Activated CD8-positive, alpha-beta T cell treated with anti-CD3 and anti-CD28 coated beads, Interleukin-2, amount 10 ng/mL, durations not matched to agents 7 days and 5 days (primary cell): ENCODE data around the gene SETD3. TPM values are rescaled to one million over a fixed set of nuclear protein-coding genes. Genes with fewer than 3 reads are reported as not detected.
A peak's percentile ranks its signal among the peaks of the same experiment; 100 is the strongest.

Source experiments
- ATAC-seq: fragments of 150-1000 bp; cut with Tn5 transposase; one replicate; pipeline ENCODE4 v1.10.0; 2021; ENCODE audit warnings: moderate library complexity
- CTCF ChIA-PET: fragments of 350-600 bp; sonication (Branson Sonifier 250); formaldehyde crosslinking; loops from one replicate; lab custom pipeline; 2021; ENCODE audit warnings: antibody characterized with exemption; lab: Charles Lee
- POLR2A ChIA-PET: fragments of 350-600 bp; sonication (Branson Sonifier 250); formaldehyde crosslinking; loops from one replicate; lab custom pipeline; 2021; ENCODE audit warnings: antibody characterized with exemption; lab: Charles Lee
- DNase-seq: peaks from one replicate; pipeline ENCODE4 v3.0.0-alpha.2; 2020
- H3K27ac Mint-ChIP-seq: one replicate; pipeline ENCODE4 v1.8.0; 2021; ENCODE audit warnings: mild to moderate bottlenecking, mixed read lengths
- H3K27me3 Mint-ChIP-seq: one replicate; pipeline ENCODE4 v1.8.0; 2021; ENCODE audit warnings: low read depth, mixed read lengths
- H3K36me3 Mint-ChIP-seq: one replicate; pipeline ENCODE4 v1.8.0; 2021; ENCODE audit warnings: low read depth, mixed read lengths
- H3K4me1 Mint-ChIP-seq: one replicate; pipeline ENCODE4 v1.8.0; 2021; ENCODE audit warnings: low read depth, mixed read lengths
- H3K4me3 Mint-ChIP-seq: one replicate; pipeline ENCODE4 v1.8.0; 2021; ENCODE audit warnings: mild to moderate bottlenecking, mixed read lengths
- H3K9me3 Mint-ChIP-seq: one replicate; pipeline ENCODE4 v1.8.0; 2022; ENCODE audit warnings: mixed read lengths; ENCODE audit not compliant: insufficient read depth
- total RNA-seq, 2 experiments: library from RNA; stranded (reverse); gene quantifications; one replicate each; pipeline ENCODE4 v1.2.3, GENCODE V29; 2021

Gene SETD3
- total RNA-seq, 2 experiments from 2014 or later: 65.2 to 66.0 TPM

GRCh38 chr14:99507860-99508640, 27.4 kb upstream of the SETD3 start:
- Mint-ChIP-seq H3K36me3 (peaks cover 50% of the 10 kb centered on the region), H3K27me3 (no peaks in the 10 kb centered on the region), H3K9me3 (no peaks in the 10 kb centered on the region), H3K4me3 (no peak overlapping the region), H3K27ac (no peak overlapping the region), H3K4me1 (no peaks in the 10 kb centered on the region)
- ChIA-PET CTCF (no interaction called here), POLR2A (no interaction called here)
- no peak for ATAC-seq
- DNase-seq: no peak

GRCh38 chr14:99506276-99506675, 25.6 kb upstream of the SETD3 start:
- Mint-ChIP-seq H3K27ac (no peak overlapping the region), H3K4me1 (no peaks in the 10 kb centered on the region), H3K36me3 (peaks cover 62% of the 10 kb centered on the region), H3K4me3 (no peak overlapping the region), H3K27me3 (no peaks in the 10 kb centered on the region), H3K9me3 (no peaks in the 10 kb centered on the region)
- POLR2A ChIA-PET: no interaction called here
- DNase-seq (no peak), ATAC-seq (no peak)
- CTCF ChIA-PET: no interaction called here

GRCh38 chr14:99505089-99505488, 24.4 kb upstream of the SETD3 start:
- Mint-ChIP-seq H3K27ac (no peak overlapping the region), H3K4me3 (no peak overlapping the region), H3K36me3 (peaks cover 67% of the 10 kb centered on the region), H3K9me3 (no peaks in the 10 kb centered on the region), H3K27me3 (no peaks in the 10 kb centered on the region), H3K4me1 (no peaks in the 10 kb centered on the region)
- DNase-seq (no peak), ATAC-seq (no peak)
- ChIA-PET POLR2A (no interaction called here), CTCF (no interaction called here)

- CTCF ChIA-PET: no interaction called here
- POLR2A ChIA-PET: no interaction called here
- no peaks in the 10 kb centered on the region for H3K4me1 Mint-ChIP-seq
- DNase-seq: no peak
- ATAC-seq: no peak
- no peaks in the 10 kb centered on the region for H3K9me3 Mint-ChIP-seq
- H3K27me3 Mint-ChIP-seq: no peaks in the 10 kb centered on the region
- H3K4me3 Mint-ChIP-seq: no peak overlapping the region
- no peak overlapping the region for H3K27ac Mint-ChIP-seq
- peaks cover 70% of the 10 kb centered on the region for H3K36me3 Mint-ChIP-seq
These were observed 23.3 kb upstream of the SETD3 start for GRCh38 chr14:99503848-99504453.

GRCh38 chr14:99502989-99503421, 22.3 kb upstream of the SETD3 start:
- DNase-seq: no peak
- no peak for ATAC-seq
- POLR2A ChIA-PET: no interaction called here
- Mint-ChIP-seq H3K27me3 (no peaks in the 10 kb centered on the region), H3K36me3 (peaks cover 69% of the 10 kb centered on the region), H3K27ac (no peak overlapping the region), H3K4me3 (no peak overlapping the region), H3K4me1 (no peaks in the 10 kb centered on the region), H3K9me3 (no peaks in the 10 kb centered on the region)
- CTCF ChIA-PET: no interaction called here

- H3K36me3 Mint-ChIP-seq: peaks cover 65% of the 10 kb centered on the region
- H3K27ac Mint-ChIP-seq: no peak overlapping the region
- peaks cover 9% of the 10 kb centered on the region for H3K4me1 Mint-ChIP-seq
- DNase-seq (no peak), ATAC-seq (no peak)
- CTCF ChIA-PET: no interaction called here
- H3K9me3 Mint-ChIP-seq: no peaks in the 10 kb centered on the region
- POLR2A ChIA-PET: no interaction called here
- no peak overlapping the region for H3K4me3 Mint-ChIP-seq
- H3K27me3 Mint-ChIP-seq: no peaks in the 10 kb centered on the region
These were observed 17.2 kb upstream of the SETD3 start for GRCh38 chr14:99497894-99498293.

GRCh38 chr14:99497341-99497740, 16.7 kb upstream of the SETD3 start:
- ChIA-PET POLR2A (no interaction called here), CTCF (no interaction called here)
- Mint-ChIP-seq H3K4me3 (no peak overlapping the region), H3K36me3 (peaks cover 66% of the 10 kb centered on the region), H3K27me3 (no peaks in the 10 kb centered on the region), H3K9me3 (no peaks in the 10 kb centered on the region), H3K27ac (no peak overlapping the region), H3K4me1 (peaks cover 9% of the 10 kb centered on the region)
- DNase-seq (no peak), ATAC-seq (no peak)

- POLR2A ChIA-PET: no interaction called here
- CTCF ChIA-PET: no interaction called here
- H3K4me3 Mint-ChIP-seq: no peak overlapping the region
These were observed 3.4 kb upstream of the SETD3 start for GRCh38 chr14:99484106-99484505.

GRCh38 chr14:99481745-99482099, 1.1 kb upstream of the SETD3 start:
- Mint-ChIP-seq H3K4me1 (peaks cover 39% of the 10 kb centered on the region), H3K27me3 (no peaks in the 10 kb centered on the region), H3K9me3 (no peaks in the 10 kb centered on the region), H3K36me3 (peaks cover 5% of the 10 kb centered on the region), H3K4me3 (peak overlapping the region; percentile 96), H3K27ac (peak overlapping the region; percentile 98)
- CTCF ChIA-PET: interaction anchor here (0.9 to 1.6 kb wide), 2 partner anchors 13 to 202 kb away, joined by 3 to 6 read pairs; partner anchors contain the start of gene CYP46A1
- POLR2A ChIA-PET: interaction anchor here (0.9 to 1.6 kb wide), 3 partner anchors 9 to 124 kb away, joined by 5 to 13 read pairs (median 8); no protein-coding TSS in a partner anchor
- no peak for ATAC-seq
- DNase-seq: peak; percentile 39

More at GRCh38 chr14:99484106-99484505, 3.4 kb upstream of the SETD3 start:
- H3K27ac Mint-ChIP-seq: no peak overlapping the region
- H3K27me3 Mint-ChIP-seq: no peaks in the 10 kb centered on the region
- H3K36me3 Mint-ChIP-seq: no peaks in the 10 kb centered on the region
- DNase-seq: no peak
- H3K4me1 Mint-ChIP-seq: peaks cover 24% of the 10 kb centered on the region
- H3K9me3 Mint-ChIP-seq: no peaks in the 10 kb centered on the region
- no peak for ATAC-seq

GRCh38 chr14:99480917-99481744, 472 bp upstream of the SETD3 start, which contains the start of gene CCNK:
Gene CCNK (plus strand): TSS chr14:99481409. CDS start chr14:99492678, 11,269 bp downstream.
- ATAC-seq (peak; percentile 91), DNase-seq (peak; percentile 100)
- CTCF ChIA-PET: interaction anchor here (0.7 to 1.6 kb wide), 5 partner anchors 14 to 312 kb away, joined by 3 to 7 read pairs (median 3); partner anchors contain the start of genes CYP46A1 and EML1
- Mint-ChIP-seq H3K9me3 (no peaks in the 10 kb centered on the region), H3K4me3 (peak within 1 kb of the TSS; percentile 96), H3K36me3 (peaks cover 5% of the 10 kb centered on the region), H3K27me3 (no peaks in the 10 kb centered on the region), H3K4me1 (peaks cover 39% of the 10 kb centered on the region), H3K27ac (peak within 1 kb of the TSS; percentile 98)
- POLR2A ChIA-PET: interaction anchor here (0.6 to 1.9 kb wide), 10 partner anchors 10 to 221 kb away, joined by 3 to 13 read pairs (median 4); partner anchors contain the start of gene BCL11B

GRCh38 chr14:99479160-99479905, 1.3 kb downstream of the SETD3 start:
- ChIA-PET POLR2A (interaction anchor here (0.6 to 1.9 kb wide), 4 partner anchors 14 to 1324 kb away, joined by 3 to 9 read pairs (median 3); partner anchors contain the start of gene BCL11B), CTCF (no interaction called here)
- DNase-seq (no peak), ATAC-seq (no peak)
- Mint-ChIP-seq H3K4me3 (peak overlapping the region; percentile 93), H3K9me3 (no peaks in the 10 kb centered on the region), H3K27ac (peak overlapping the region; percentile 89), H3K36me3 (peaks cover 5% of the 10 kb centered on the region), H3K4me1 (peaks cover 39% of the 10 kb centered on the region), H3K27me3 (no peaks in the 10 kb centered on the region)
